ENCODE measurements around the gene NT5C1A.

NT5C1A gene

DNA sequence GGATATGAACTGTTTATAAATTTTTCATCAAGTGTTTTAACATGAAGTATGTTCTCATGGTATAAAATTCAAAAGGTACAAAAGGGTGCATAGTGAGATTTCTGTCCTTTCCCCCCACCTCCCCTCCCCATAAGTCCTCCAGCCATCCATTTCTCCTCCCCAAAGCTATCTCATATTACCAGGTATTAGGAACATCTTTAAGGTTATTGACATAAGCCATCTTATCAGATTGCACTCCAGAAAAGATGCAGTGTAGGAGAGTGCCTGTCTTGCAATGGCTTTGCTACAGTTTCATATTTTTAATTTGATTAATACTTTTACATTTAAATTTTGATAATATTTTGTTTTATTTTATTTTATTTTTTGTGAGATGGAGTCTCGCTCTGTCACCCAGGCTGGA lies 32.9 kb upstream of the NT5C1A start:
- Histone ChIP-seq H2AK5ac (ENCODE audit: low read depth, low read length) (no peak overlapping the region), H3K27ac (replicated peaks; ENCODE audit: low read length) (no peak overlapping the region), H2AFZ (ENCODE audit: low read length) (no peak overlapping the region), H3K14ac (ENCODE audit: low read length) (no peak overlapping the region), H3K9me3 (replicated peaks in 1 of 2; ENCODE audit: control insufficient read depth in 2 of 2, insufficient read depth in 1 of 2, low read depth in 1 of 2, low read length in 2 of 2) (no peaks in the 10 kb centered on the region), H3K9ac (ENCODE audit: low read depth, low read length, poor library complexity) (no peak overlapping the region), H3K23ac (ENCODE audit: low read depth, low read length, poor library complexity) (no peak overlapping the region), H2BK15ac (ENCODE audit: low read length) (no peak overlapping the region), H3K4me3 (ENCODE audit: low read length in 2 of 2) (no peak overlapping the region), H3K79me1 (ENCODE audit: low read depth, low read length) (no peaks in the 10 kb centered on the region), H4K91ac (ENCODE audit: low read depth, low read length, poor library complexity) (no peak overlapping the region), H2BK12ac (ENCODE audit: low read length) (no peak overlapping the region), H3K4ac (ENCODE audit: low read length) (no peak overlapping the region), H3K27me3 (ENCODE audit: control insufficient read depth in 3 of 3, insufficient read depth in 3 of 3, low read depth in 1 of 3, low read length in 3 of 3) (peaks cover 0 to 35% (median 7%) of the 10 kb centered on the region in 3 experiments), H3K4me1 (ENCODE audit: control insufficient read depth in 2 of 2, insufficient read depth in 1 of 2, low read depth in 1 of 2, low read length in 2 of 2) (peaks cover 10 to 16% of the 10 kb centered on the region in 2 donors), H2BK5ac (ENCODE audit: low read length) (no peak overlapping the region), H3K36me3 (replicated peaks in 1 of 2; ENCODE audit: control insufficient read depth in 2 of 2, insufficient read depth in 2 of 2, low read length in 2 of 2) (no peaks in the 10 kb centered on the region), H3K4me2 (ENCODE audit: insufficient read depth, low read length, poor library complexity, severe bottlenecking) (no peak overlapping the region), H3K18ac (ENCODE audit: low read length) (no peak overlapping the region), H4K8ac (ENCODE audit: low read depth, low read length) (no peak overlapping the region), H2BK120ac (ENCODE audit: low read depth, low read length) (no peak overlapping the region)
- WGBS, 2 donors (ENCODE audit: extremely low coverage in 2 of 2, insufficient read length in 2 of 2, insufficient replicate concordance in 1 of 2): no CpG with 5 or more reads among the region's 1 CpG
- DNase-seq (ENCODE audit: low spot score): no peak

- Histone ChIP-seq H4K91ac (ENCODE audit: low read depth, low read length, poor library complexity) (no peak overlapping the region), H2BK120ac (ENCODE audit: low read depth, low read length) (no peak overlapping the region), H3K4me1 (ENCODE audit: control insufficient read depth in 2 of 2, insufficient read depth in 1 of 2, low read depth in 1 of 2, low read length in 2 of 2) (peaks cover 10 to 16% of the 10 kb centered on the region in 2 donors), H2BK15ac (ENCODE audit: low read length) (no peak overlapping the region), H3K18ac (ENCODE audit: low read length) (no peak overlapping the region), H3K4ac (ENCODE audit: low read length) (no peak overlapping the region), H4K8ac (ENCODE audit: low read depth, low read length) (no peak overlapping the region), H3K9me3 (replicated peaks in 1 of 2; ENCODE audit: control insufficient read depth in 2 of 2, insufficient read depth in 1 of 2, low read depth in 1 of 2, low read length in 2 of 2) (peaks cover 0 to 1% of the 10 kb centered on the region in 2 donors), H3K4me2 (ENCODE audit: insufficient read depth, low read length, poor library complexity, severe bottlenecking) (peak overlapping the region; percentile 14), H2BK5ac (ENCODE audit: low read length) (no peak overlapping the region), H2AK5ac (ENCODE audit: low read depth, low read length) (no peak overlapping the region), H3K79me1 (ENCODE audit: low read depth, low read length) (no peaks in the 10 kb centered on the region), H3K23ac (ENCODE audit: low read depth, low read length, poor library complexity) (no peak overlapping the region), H3K4me3 (ENCODE audit: low read length in 2 of 2) (no peak overlapping the region), H2BK12ac (ENCODE audit: low read length) (no peak overlapping the region), H3K27ac (replicated peaks; ENCODE audit: low read length) (no peak overlapping the region), H3K27me3 (ENCODE audit: control insufficient read depth in 3 of 3, insufficient read depth in 3 of 3, low read depth in 1 of 3, low read length in 3 of 3) (peaks cover 0 to 39% (median 7%) of the 10 kb centered on the region in 3 experiments), H3K9ac (ENCODE audit: low read depth, low read length, poor library complexity) (no peak overlapping the region), H3K14ac (ENCODE audit: low read length) (no peak overlapping the region), H3K36me3 (replicated peaks in 1 of 2; ENCODE audit: control insufficient read depth in 2 of 2, insufficient read depth in 2 of 2, low read length in 2 of 2) (no peaks in the 10 kb centered on the region), H2AFZ (ENCODE audit: low read length) (peak overlapping the region; percentile 88)
- WGBS, 2 donors (ENCODE audit: extremely low coverage in 2 of 2, insufficient read length in 2 of 2, insufficient replicate concordance in 1 of 2): no CpG with 5 or more reads among the region's 12 CpGs
- no peak for DNase-seq (ENCODE audit: low spot score)
Measured at GRCh38 chr1:39701049-39701439, 29.1 kb upstream of the NT5C1A start.

DNA sequence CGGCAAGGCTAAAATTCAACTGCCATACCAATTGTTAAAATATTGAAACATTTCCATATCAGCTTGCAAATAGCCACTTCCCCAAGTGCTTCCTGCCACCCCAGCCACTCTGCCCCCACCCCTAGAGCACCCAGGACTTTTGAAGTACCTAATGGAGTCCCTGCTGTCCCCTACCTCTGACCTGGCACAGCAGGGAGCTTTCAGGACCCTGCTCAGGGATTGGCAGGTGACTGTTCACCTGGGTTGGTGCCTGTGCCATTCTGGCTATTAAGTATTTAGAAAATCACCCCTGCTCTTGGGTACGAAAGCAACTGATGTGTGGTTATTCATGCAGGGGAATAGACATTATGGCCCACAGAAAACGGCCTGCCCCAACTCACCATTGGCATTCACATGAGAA lies 28.4 kb upstream of the NT5C1A start:
- no peak overlapping the region for H3K4me2 ChIP-seq (ENCODE audit: insufficient read depth, low read length, poor library complexity, severe bottlenecking)
- H2AFZ ChIP-seq (ENCODE audit: low read length): no peak overlapping the region
- H3K9ac ChIP-seq (ENCODE audit: low read depth, low read length, poor library complexity): no peak overlapping the region
- peaks cover 10 to 16% of the 10 kb centered on the region in 2 donors for H3K4me1 ChIP-seq (ENCODE audit: control insufficient read depth in 2 of 2, insufficient read depth in 1 of 2, low read depth in 1 of 2, low read length in 2 of 2)
- H4K91ac ChIP-seq (ENCODE audit: low read depth, low read length, poor library complexity): no peak overlapping the region
- H3K4ac ChIP-seq (ENCODE audit: low read length): no peak overlapping the region
- H2AK5ac ChIP-seq (ENCODE audit: low read depth, low read length): no peak overlapping the region
- peaks cover 0 to 1% of the 10 kb centered on the region in 2 donors for H3K9me3 ChIP-seq (replicated peaks in 1 of 2; ENCODE audit: control insufficient read depth in 2 of 2, insufficient read depth in 1 of 2, low read depth in 1 of 2, low read length in 2 of 2)
- H2BK5ac ChIP-seq (ENCODE audit: low read length): no peak overlapping the region
- no peak overlapping the region for H2BK15ac ChIP-seq (ENCODE audit: low read length)
- no peak overlapping the region for H4K8ac ChIP-seq (ENCODE audit: low read depth, low read length)
- no peaks in the 10 kb centered on the region for H3K36me3 ChIP-seq (replicated peaks in 1 of 2; ENCODE audit: control insufficient read depth in 2 of 2, insufficient read depth in 2 of 2, low read length in 2 of 2)
- no peak for DNase-seq (ENCODE audit: low spot score)
- no peak overlapping the region for H3K23ac ChIP-seq (ENCODE audit: low read depth, low read length, poor library complexity)
- H2BK12ac ChIP-seq (ENCODE audit: low read length): no peak overlapping the region
- H3K79me1 ChIP-seq (ENCODE audit: low read depth, low read length): no peaks in the 10 kb centered on the region
- peaks cover 0 to 35% (median 8%) of the 10 kb centered on the region in 3 experiments for H3K27me3 ChIP-seq (ENCODE audit: control insufficient read depth in 3 of 3, insufficient read depth in 3 of 3, low read depth in 1 of 3, low read length in 3 of 3)
- H3K4me3 ChIP-seq (ENCODE audit: low read length in 2 of 2): no peak overlapping the region
- H3K27ac ChIP-seq (replicated peaks; ENCODE audit: low read length): no peak overlapping the region
- H3K14ac ChIP-seq (ENCODE audit: low read length): no peak overlapping the region
- no peak overlapping the region for H3K18ac ChIP-seq (ENCODE audit: low read length)
- no CpG with 5 or more reads among the region's 3 CpGs for WGBS, 2 donors (ENCODE audit: extremely low coverage in 2 of 2, insufficient read length in 2 of 2, insufficient replicate concordance in 1 of 2)
- H2BK120ac ChIP-seq (ENCODE audit: low read depth, low read length): no peak overlapping the region

- no peak overlapping the region for H2BK12ac ChIP-seq (ENCODE audit: low read length)
- no peak overlapping the region for H3K27ac ChIP-seq (replicated peaks; ENCODE audit: low read length)
- no peak for DNase-seq (ENCODE audit: low spot score)
- no peak overlapping the region for H3K14ac ChIP-seq (ENCODE audit: low read length)
- H3K23ac ChIP-seq (ENCODE audit: low read depth, low read length, poor library complexity): no peak overlapping the region
- no peak overlapping the region for H3K4ac ChIP-seq (ENCODE audit: low read length)
- H2BK120ac ChIP-seq (ENCODE audit: low read depth, low read length): no peak overlapping the region
- H2BK15ac ChIP-seq (ENCODE audit: low read length): no peak overlapping the region
- H3K36me3 ChIP-seq (replicated peaks in 1 of 2; ENCODE audit: control insufficient read depth in 2 of 2, insufficient read depth in 2 of 2, low read length in 2 of 2): no peaks in the 10 kb centered on the region
- no peak overlapping the region for H3K4me3 ChIP-seq (ENCODE audit: low read length in 2 of 2)
- no peak overlapping the region for H2AK5ac ChIP-seq (ENCODE audit: low read depth, low read length)
- H3K9me3 ChIP-seq (replicated peaks in 1 of 2; ENCODE audit: control insufficient read depth in 2 of 2, insufficient read depth in 1 of 2, low read depth in 1 of 2, low read length in 2 of 2): peaks cover 0 to 1% of the 10 kb centered on the region in 2 donors
- H3K9ac ChIP-seq (ENCODE audit: low read depth, low read length, poor library complexity): no peak overlapping the region
- H2AFZ ChIP-seq (ENCODE audit: low read length): no peak overlapping the region
- no peak overlapping the region for H3K4me2 ChIP-seq (ENCODE audit: insufficient read depth, low read length, poor library complexity, severe bottlenecking)
- no peak overlapping the region for H4K8ac ChIP-seq (ENCODE audit: low read depth, low read length)
- H3K27me3 ChIP-seq (ENCODE audit: control insufficient read depth in 3 of 3, insufficient read depth in 3 of 3, low read depth in 1 of 3, low read length in 3 of 3): peaks cover 0 to 43% (median 15%) of the 10 kb centered on the region in 3 experiments
- WGBS, 2 donors (ENCODE audit: extremely low coverage in 2 of 2, insufficient read length in 2 of 2, insufficient replicate concordance in 1 of 2): no CpG with 5 or more reads among the region's 3 CpGs
- H2BK5ac ChIP-seq (ENCODE audit: low read length): no peak overlapping the region
- H3K79me1 ChIP-seq (ENCODE audit: low read depth, low read length): no peaks in the 10 kb centered on the region
- H3K18ac ChIP-seq (ENCODE audit: low read length): no peak overlapping the region
- H4K91ac ChIP-seq (ENCODE audit: low read depth, low read length, poor library complexity): no peak overlapping the region
- H3K4me1 ChIP-seq (ENCODE audit: control insufficient read depth in 2 of 2, insufficient read depth in 1 of 2, low read depth in 1 of 2, low read length in 2 of 2): peaks cover 12 to 16% of the 10 kb centered on the region in 2 donors
Measured at GRCh38 chr1:39699419-39699818, 27.5 kb upstream of the NT5C1A start.
